HEK293 (cell line): ENCODE results near the gene TICRR.

Experiments used
- CTCF ChIA-PET: fragments of 350-600 bp; formaldehyde crosslinking; extraction: SDS; loops from one replicate; lab custom pipeline; 2021; ENCODE audit warnings: antibody characterized with exemption; lab: Yijun Ruan, JAX
- POLR2A ChIA-PET: fragments of 300-600 bp; formaldehyde crosslinking; extraction: SDS; loops from one replicate; lab custom pipeline; 2020; ENCODE audit warnings: antibody characterized with exemption, inconsistent platforms; lab: Yijun Ruan, JAX
- H3K27ac ChIP-seq: fragments of 200-500 bp; sonication (Bioruptor generic); 2 replicates; pipeline ENCODE4 v1.5.1; 2014; ENCODE audit warnings: low read depth, low read length, control low read depth, inconsistent platforms; ENCODE audit errors: extremely low read depth
- H3K36me3 ChIP-seq, 2 experiments: fragments of 200-500 bp in 1 of 2; sonication (Bioruptor generic) in 1 of 2; 1 replicate in 1 of 2; 2 replicates in 1 of 2; pipeline ENCODE4 v1.5.1; 2014 to 2017; ENCODE audit warnings: inconsistent platforms in 2 of 2, low read length in 2 of 2; ENCODE audit not compliant: control insufficient read depth in 2 of 2, insufficient read depth in 1 of 2
- H3K4me1 ChIP-seq: fragments of 200-500 bp; sonication (Bioruptor generic); 2 replicates; pipeline ENCODE4 v1.5.1; 2014; ENCODE audit warnings: mild to moderate bottlenecking, low read length, inconsistent platforms; ENCODE audit not compliant: control insufficient read depth, insufficient read depth
- H3K4me3 ChIP-seq: 2 replicates; pipeline ENCODE4 v1.5.1; 2011; ENCODE audit warnings: low read depth, mild to moderate bottlenecking, control low read depth, low read length, moderate library complexity
- H3K9me3 ChIP-seq: fragments of 200-500 bp; sonication (Bioruptor generic); 2 replicates; pipeline ENCODE4 v1.5.1; 2014; ENCODE audit warnings: low read depth, low read length, inconsistent platforms; ENCODE audit not compliant: control insufficient read depth, insufficient read depth
- MZF1 ChIP-seq: fragments of 450-650 bp; formaldehyde crosslinking; IDR thresholded peaks from 2 replicates; pipeline ENCODE4 v1.5.1; 2017; ENCODE audit warnings: missing biosample characterization, missing genetic modification characterization, borderline replicate concordance
- SP2 ChIP-seq: fragments of 450-650 bp; formaldehyde crosslinking; IDR thresholded peaks from 2 replicates; pipeline ENCODE4 v1.5.1; 2016; ENCODE audit warnings: missing biosample characterization, missing genetic modification characterization
- TRIM28 ChIP-seq: IDR thresholded peaks from 2 replicates; pipeline ENCODE4 v1.6.1; 2011; ENCODE audit warnings: low read length, control low read depth, borderline replicate concordance
- ZNF112 ChIP-seq: fragments of 450-650 bp; formaldehyde crosslinking; IDR thresholded peaks from 2 replicates; pipeline ENCODE4 v1.5.0; 2017; ENCODE audit warnings: missing biosample characterization, missing genetic modification characterization
- ZNF19 ChIP-seq: fragments of 450-650 bp; formaldehyde crosslinking; IDR thresholded peaks from 2 replicates; pipeline ENCODE4; 2016; ENCODE audit warnings: missing biosample characterization, missing genetic modification characterization, low read depth
- ZNF211 ChIP-seq: fragments of 450-650 bp; formaldehyde crosslinking; IDR thresholded peaks from 2 replicates; pipeline ENCODE4 v1.5.1; 2016; ENCODE audit warnings: low read depth, missing biosample characterization, missing genetic modification characterization
- ZNF223 ChIP-seq: fragments of 450-650 bp; formaldehyde crosslinking; IDR thresholded peaks from 2 replicates; pipeline ENCODE4 v1.5.1; 2016; ENCODE audit warnings: missing biosample characterization, missing genetic modification characterization
- ZNF239 ChIP-seq: fragments of 450-650 bp; formaldehyde crosslinking; IDR thresholded peaks from 2 replicates; pipeline ENCODE4 v1.5.1; 2016; ENCODE audit warnings: missing biosample characterization, missing genetic modification characterization
- ZNF426 ChIP-seq: fragments of 450-650 bp; formaldehyde crosslinking; IDR thresholded peaks from 2 replicates; pipeline ENCODE4 v1.5.1; 2017; ENCODE audit warnings: missing biosample characterization, missing genetic modification characterization, mild to moderate bottlenecking, inconsistent platforms, moderate library complexity
- ZNF600 ChIP-seq: fragments of 450-650 bp; formaldehyde crosslinking; IDR thresholded peaks from 2 replicates; pipeline ENCODE4 v1.5.1; 2016; ENCODE audit warnings: missing biosample characterization, missing genetic modification characterization
- ZNF654 ChIP-seq: fragments of 450-650 bp; formaldehyde crosslinking; IDR thresholded peaks from 2 replicates; pipeline ENCODE4 v1.5.1; 2016; ENCODE audit warnings: low read depth, missing biosample characterization, missing genetic modification characterization
- ZNF660 ChIP-seq: fragments of 450-650 bp; IDR thresholded peaks from 2 replicates; pipeline ENCODE4 v1.5.1; 2018; ENCODE audit warnings: missing biosample characterization, mild to moderate bottlenecking, missing genetic modification characterization
- TF ChIP-seq, protein P1 (sequence below): fragments of 450-650 bp; formaldehyde crosslinking; conservative IDR thresholded peaks from 2 replicates; pipeline ENCODE4 v1.5.1; 2016; ENCODE audit warnings: low read depth, missing biosample characterization, missing genetic modification characterization
- TF ChIP-seq, protein P2 (sequence below): fragments of 450-650 bp; formaldehyde crosslinking; IDR thresholded peaks from 2 replicates; pipeline ENCODE4 v1.5.1; 2016; ENCODE audit warnings: missing biosample characterization, missing genetic modification characterization
- TF ChIP-seq, protein P3 (sequence below): fragments of 450-650 bp; formaldehyde crosslinking; IDR thresholded peaks from 2 replicates; pipeline ENCODE4 v1.5.1; 2016; ENCODE audit warnings: missing biosample characterization, missing genetic modification characterization

TICRR gene

DNA sequence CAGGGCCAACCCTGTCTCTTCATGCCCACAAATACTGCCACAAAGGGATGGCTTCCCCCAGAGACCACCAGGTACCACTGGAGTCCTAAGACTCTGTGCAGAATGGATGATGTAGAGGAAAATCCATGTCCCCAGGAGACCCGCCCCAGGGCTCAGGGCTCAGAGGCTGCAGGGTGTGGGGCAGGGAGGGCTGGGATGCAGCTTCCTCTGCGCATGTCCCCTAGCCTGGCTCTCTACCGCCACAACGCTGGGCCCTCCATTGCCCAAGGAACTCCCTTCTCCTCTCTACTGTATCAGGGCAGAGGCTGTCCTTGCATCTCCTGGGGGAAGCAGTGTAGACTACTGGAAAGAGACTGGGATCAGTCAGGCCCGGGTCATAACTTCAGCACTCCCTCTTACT lies 19.5 kb upstream of the TICRR start:
- no peak overlapping the region for H3K27ac ChIP-seq
- TF ChIP-seq TRIM28 (no peak), ZNF223 (tag by site-specific recombination) (no peak), ZNF426 (no peak), ZNF239 (no peak)
- TF ChIP-seq, protein P1, sequence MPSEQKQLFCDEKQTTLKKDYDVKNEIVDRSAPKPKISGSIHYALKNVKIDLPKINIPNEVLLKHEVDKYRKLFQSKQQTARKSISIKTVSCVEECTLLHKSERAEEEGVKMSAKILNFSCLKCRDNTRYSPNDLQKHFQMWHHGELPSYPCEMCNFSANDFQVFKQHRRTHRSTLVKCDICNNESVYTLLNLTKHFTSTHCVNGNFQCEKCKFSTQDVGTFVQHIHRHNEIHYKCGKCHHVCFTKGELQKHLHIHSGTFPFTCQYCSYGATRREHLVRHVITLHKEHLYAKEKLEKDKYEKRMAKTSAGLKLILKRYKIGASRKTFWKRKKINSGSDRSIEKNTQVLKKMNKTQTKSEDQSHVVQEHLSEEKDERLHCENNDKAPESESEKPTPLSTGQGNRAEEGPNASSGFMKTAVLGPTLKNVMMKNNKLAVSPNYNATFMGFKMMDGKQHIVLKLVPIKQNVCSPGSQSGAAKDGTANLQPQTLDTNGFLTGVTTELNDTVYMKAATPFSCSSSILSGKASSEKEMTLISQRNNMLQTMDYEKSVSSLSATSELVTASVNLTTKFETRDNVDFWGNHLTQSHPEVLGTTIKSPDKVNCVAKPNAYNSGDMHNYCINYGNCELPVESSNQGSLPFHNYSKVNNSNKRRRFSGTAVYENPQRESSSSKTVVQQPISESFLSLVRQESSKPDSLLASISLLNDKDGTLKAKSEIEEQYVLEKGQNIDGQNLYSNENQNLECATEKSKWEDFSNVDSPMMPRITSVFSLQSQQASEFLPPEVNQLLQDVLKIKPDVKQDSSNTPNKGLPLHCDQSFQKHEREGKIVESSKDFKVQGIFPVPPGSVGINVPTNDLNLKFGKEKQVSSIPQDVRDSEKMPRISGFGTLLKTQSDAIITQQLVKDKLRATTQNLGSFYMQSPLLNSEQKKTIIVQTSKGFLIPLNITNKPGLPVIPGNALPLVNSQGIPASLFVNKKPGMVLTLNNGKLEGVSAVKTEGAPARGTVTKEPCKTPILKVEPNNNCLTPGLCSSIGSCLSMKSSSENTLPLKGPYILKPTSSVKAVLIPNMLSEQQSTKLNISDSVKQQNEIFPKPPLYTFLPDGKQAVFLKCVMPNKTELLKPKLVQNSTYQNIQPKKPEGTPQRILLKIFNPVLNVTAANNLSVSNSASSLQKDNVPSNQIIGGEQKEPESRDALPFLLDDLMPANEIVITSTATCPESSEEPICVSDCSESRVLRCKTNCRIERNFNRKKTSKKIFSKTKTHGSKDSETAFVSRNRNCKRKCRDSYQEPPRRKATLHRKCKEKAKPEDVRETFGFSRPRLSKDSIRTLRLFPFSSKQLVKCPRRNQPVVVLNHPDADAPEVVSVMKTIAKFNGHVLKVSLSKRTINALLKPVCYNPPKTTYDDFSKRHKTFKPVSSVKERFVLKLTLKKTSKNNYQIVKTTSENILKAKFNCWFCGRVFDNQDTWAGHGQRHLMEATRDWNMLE (tag by site-specific recombination) = no peak

DNA sequence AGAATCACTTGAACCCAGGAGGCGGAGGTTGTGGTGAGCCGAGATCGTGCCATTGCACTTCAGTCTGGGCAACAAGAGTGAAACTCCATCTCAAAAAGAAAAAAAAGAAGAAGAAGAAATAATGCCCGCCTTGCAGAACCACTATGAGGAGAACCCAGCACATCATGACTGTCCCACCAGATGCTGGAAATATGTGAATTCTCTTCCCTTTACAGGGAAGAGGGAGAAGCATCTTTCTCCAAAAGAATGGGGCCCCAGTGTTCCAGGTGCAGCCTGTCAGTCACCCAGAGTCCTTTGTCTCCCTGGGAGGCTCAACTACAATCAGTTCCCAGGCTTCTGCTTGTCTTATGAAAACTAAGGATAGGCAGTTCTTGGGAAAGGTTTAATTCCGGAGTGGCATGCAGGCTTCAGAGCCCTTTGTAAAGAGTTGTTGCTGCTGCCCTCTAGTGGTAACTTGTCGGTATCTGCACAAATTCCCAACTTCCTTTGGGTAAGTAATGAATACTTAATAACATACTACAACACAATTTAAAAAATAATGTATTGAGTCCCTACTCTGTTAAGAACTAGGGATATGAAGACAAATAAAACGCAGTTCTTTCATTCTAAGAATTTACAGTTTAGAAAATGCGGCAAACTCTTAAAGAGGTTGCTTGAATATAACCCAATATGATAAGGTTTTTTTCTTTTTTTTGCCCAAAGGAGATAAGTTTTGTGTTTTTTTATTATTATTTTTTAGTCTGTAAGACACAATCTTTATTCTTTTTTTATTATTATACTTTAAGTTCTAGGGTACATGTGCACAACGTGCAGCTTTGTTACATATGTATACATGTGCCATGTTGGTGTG lies 18.6 kb upstream of the TICRR start:
- Histone ChIP-seq H3K4me1 (no peaks in the 10 kb centered on the region), H3K9me3 (no peaks in the 10 kb centered on the region), H3K36me3 (no peaks in the 10 kb centered on the region), H3K27ac (no peak overlapping the region), H3K4me3 (no peak overlapping the region)
- TF ChIP-seq ZNF19 = no peak
- 0 out of 2 replicates have a peak, but pooled peaks have one; percentile 51 for TF ChIP-seq ZNF660 (tag by site-specific recombination)
- TF ChIP-seq, protein P2, sequence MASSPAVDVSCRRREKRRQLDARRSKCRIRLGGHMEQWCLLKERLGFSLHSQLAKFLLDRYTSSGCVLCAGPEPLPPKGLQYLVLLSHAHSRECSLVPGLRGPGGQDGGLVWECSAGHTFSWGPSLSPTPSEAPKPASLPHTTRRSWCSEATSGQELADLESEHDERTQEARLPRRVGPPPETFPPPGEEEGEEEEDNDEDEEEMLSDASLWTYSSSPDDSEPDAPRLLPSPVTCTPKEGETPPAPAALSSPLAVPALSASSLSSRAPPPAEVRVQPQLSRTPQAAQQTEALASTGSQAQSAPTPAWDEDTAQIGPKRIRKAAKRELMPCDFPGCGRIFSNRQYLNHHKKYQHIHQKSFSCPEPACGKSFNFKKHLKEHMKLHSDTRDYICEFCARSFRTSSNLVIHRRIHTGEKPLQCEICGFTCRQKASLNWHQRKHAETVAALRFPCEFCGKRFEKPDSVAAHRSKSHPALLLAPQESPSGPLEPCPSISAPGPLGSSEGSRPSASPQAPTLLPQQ (tag by site-specific recombination) = no peak
- 0 out of 2 replicates have a peak, but pooled peaks have one; percentile 30 for TF ChIP-seq ZNF600 (tag by site-specific recombination)
- no peak for TF ChIP-seq MZF1 (tag by site-specific recombination)
- TF ChIP-seq ZNF211 (tag by site-specific recombination) = no peak
- no peak for TF ChIP-seq ZNF112
- TF ChIP-seq SP2 (tag by site-specific recombination) = no peak
- TF ChIP-seq, protein P3, sequence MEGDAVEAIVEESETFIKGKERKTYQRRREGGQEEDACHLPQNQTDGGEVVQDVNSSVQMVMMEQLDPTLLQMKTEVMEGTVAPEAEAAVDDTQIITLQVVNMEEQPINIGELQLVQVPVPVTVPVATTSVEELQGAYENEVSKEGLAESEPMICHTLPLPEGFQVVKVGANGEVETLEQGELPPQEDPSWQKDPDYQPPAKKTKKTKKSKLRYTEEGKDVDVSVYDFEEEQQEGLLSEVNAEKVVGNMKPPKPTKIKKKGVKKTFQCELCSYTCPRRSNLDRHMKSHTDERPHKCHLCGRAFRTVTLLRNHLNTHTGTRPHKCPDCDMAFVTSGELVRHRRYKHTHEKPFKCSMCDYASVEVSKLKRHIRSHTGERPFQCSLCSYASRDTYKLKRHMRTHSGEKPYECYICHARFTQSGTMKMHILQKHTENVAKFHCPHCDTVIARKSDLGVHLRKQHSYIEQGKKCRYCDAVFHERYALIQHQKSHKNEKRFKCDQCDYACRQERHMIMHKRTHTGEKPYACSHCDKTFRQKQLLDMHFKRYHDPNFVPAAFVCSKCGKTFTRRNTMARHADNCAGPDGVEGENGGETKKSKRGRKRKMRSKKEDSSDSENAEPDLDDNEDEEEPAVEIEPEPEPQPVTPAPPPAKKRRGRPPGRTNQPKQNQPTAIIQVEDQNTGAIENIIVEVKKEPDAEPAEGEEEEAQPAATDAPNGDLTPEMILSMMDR (tag by site-specific recombination) = peak; percentile 21; the same call in 1 of the 2 replicates
- TF ChIP-seq ZNF654 (tag by site-specific recombination) = peak; percentile 63
- ChIA-PET POLR2A (no interaction called here), CTCF (interaction anchor here (0.7 to 3.2 kb wide), 6 partner anchors 10 to 142 kb away, joined by 3 to 28 read pairs (median 5); no protein-coding TSS in a partner anchor)

More for the DNA sequence above, 19.5 kb upstream of the TICRR start:
- no peaks in the 10 kb centered on the region for H3K36me3 ChIP-seq
- CTCF ChIA-PET = interaction anchor here (0.5 to 3.2 kb wide), 7 partner anchors 61 to 589 kb away, joined by 3 to 28 read pairs (median 7); no protein-coding TSS in a partner anchor
- H3K9me3 ChIP-seq = no peaks in the 10 kb centered on the region
- POLR2A ChIA-PET = no interaction called here
- no peaks in the 10 kb centered on the region for H3K4me1 ChIP-seq
- no peak overlapping the region for H3K4me3 ChIP-seq
